Endodermal cell (in vitro differentiated cells): Measurements from ENCODE around the gene ANKRD29. TPM values are rescaled to one million over a fixed set of nuclear protein-coding genes. Genes with fewer than 3 reads are reported as not detected.

Experiments used
- DNase-seq: peaks from one replicate; pipeline ENCODE4 v3.0.0-alpha.2; 2017
- H3K27ac ChIP-seq: 2 replicates; pipeline ENCODE4 v1.5.1; 2013; ENCODE audit warnings: mild to moderate bottlenecking, low read depth, low read length, moderate library complexity
- H3K27me3 ChIP-seq: 2 replicates; pipeline ENCODE4 v1.6.1; 2013; ENCODE audit warnings: mild to moderate bottlenecking, low read length, moderate library complexity; ENCODE audit not compliant: insufficient read depth, control insufficient read depth, poor library complexity, severe bottlenecking
- H3K36me3 ChIP-seq: 2 replicates; pipeline ENCODE4 v1.7.0; 2013; ENCODE audit warnings: mild to moderate bottlenecking, low read length, moderate library complexity; ENCODE audit not compliant: control insufficient read depth, insufficient read depth
- H3K4me1 ChIP-seq: one replicate; pipeline ENCODE4 v1.7.0; 2013; ENCODE audit warnings: low read length; ENCODE audit not compliant: control insufficient read depth, insufficient read depth
- H3K4me3 ChIP-seq: 2 replicates; pipeline ENCODE4 v1.5.1; 2013; ENCODE audit warnings: mild to moderate bottlenecking, low read length, moderate library complexity
- H3K9ac ChIP-seq: 2 replicates; pipeline ENCODE4 v1.6.1; 2013; ENCODE audit warnings: mild to moderate bottlenecking, low read length, moderate library complexity; ENCODE audit not compliant: poor library complexity, severe bottlenecking; ENCODE audit errors: extremely low read depth
- H3K9me3 ChIP-seq: 2 replicates; pipeline ENCODE4 v1.6.1; 2013; ENCODE audit warnings: mild to moderate bottlenecking, low read length, moderate library complexity; ENCODE audit not compliant: control insufficient read depth
- H3K27ac Mint-ChIP-seq: 2 replicates; pipeline ENCODE4 v1.8.0; 2020; ENCODE audit warnings: mixed read lengths
- H3K27me3 Mint-ChIP-seq: 2 replicates; pipeline ENCODE4 v1.8.0; 2021; ENCODE audit warnings: mild to moderate bottlenecking, mixed read lengths; ENCODE audit not compliant: insufficient read depth
- H3K36me3 Mint-ChIP-seq: 2 replicates; pipeline ENCODE4 v1.8.0; 2020; ENCODE audit warnings: low read depth, mixed read lengths
- H3K4me1 Mint-ChIP-seq: 2 replicates; pipeline ENCODE4 v1.8.0; 2020; ENCODE audit warnings: mixed read lengths
- H3K4me3 Mint-ChIP-seq: 2 replicates; pipeline ENCODE4 v1.8.0; 2020; ENCODE audit warnings: mild to moderate bottlenecking, moderate library complexity, mixed read lengths
- H3K9me3 Mint-ChIP-seq: 2 replicates; pipeline ENCODE4 v1.8.0; 2020; ENCODE audit warnings: mild to moderate bottlenecking, mixed read lengths
- CTCF ChIP-seq: fragments of 200-600 bp; sonication (generic); conservative IDR thresholded peaks from 2 replicates; pipeline ENCODE4 v1.5.0; 2021; ENCODE audit warnings: antibody characterized with exemption, mild to moderate bottlenecking
- WGBS, 2 experiments: methylation state at CpG; one replicate each; pipeline versions ENCODE4 v1.1.5 to v1.1.7; 2013; ENCODE audit warnings: missing lambda C conversion rate in 2 of 2, mixed read lengths in 1 of 2; ENCODE audit not compliant: insufficient coverage in 1 of 2, insufficient read length in 1 of 2; 5-methylcytosine and 5-hydroxymethylcytosine counted together
- total RNA-seq, 2 donors: library from RNA; stranded (reverse); fragmentation: NEBNext Ultra II Directional in 1 of 2; extraction: Animal tissue kit (Norgen Biotek cat#: 25700) in 1 of 2; gene quantifications; 2 replicates in 1 of 2; 3 replicates in 1 of 2; pipeline ENCODE4 v1.2.1, GENCODE V29; 2021

The ANKRD29 gene
- total RNA-seq, 2 donors from 2014 or later = 0.44 to 0.73 TPM

GRCh38 chr18:23572570-23572969 lies 90.1 kb downstream of the ANKRD29 start:
- no peaks in the 10 kb centered on the region for H3K9me3 Mint-ChIP-seq

GRCh38 chr18:23572012-23572411 lies 90.7 kb downstream of the ANKRD29 start:
- H3K36me3 ChIP-seq = peaks cover 74% of the 10 kb centered on the region
- H3K4me1 ChIP-seq = no peaks in the 10 kb centered on the region
- Mint-ChIP-seq H3K36me3 (peaks cover 54% of the 10 kb centered on the region), H3K27ac (no peak overlapping the region), H3K27me3 (no peaks in the 10 kb centered on the region), H3K4me1 (peaks cover 13% of the 10 kb centered on the region), H3K4me3 (no peak overlapping the region), H3K9me3 (no peaks in the 10 kb centered on the region)
- H3K27me3 ChIP-seq = no peaks in the 10 kb centered on the region
- H3K27ac ChIP-seq = no peak overlapping the region
- DNase-seq = no peak
- H3K9me3 ChIP-seq = no peaks in the 10 kb centered on the region
- WGBS, 2 experiments = 93 to 100% methylated on average over 2 of the region's 2 CpGs
- H3K4me3 ChIP-seq = no peak overlapping the region
- H3K9ac ChIP-seq = no peak overlapping the region
- TF ChIP-seq CTCF = no peak

More at GRCh38 chr18:23572570-23572969, 90.1 kb downstream of the ANKRD29 start:
- no peak overlapping the region for H3K4me3 ChIP-seq
- H3K36me3 ChIP-seq = peaks cover 68% of the 10 kb centered on the region
- H3K9ac ChIP-seq = no peak overlapping the region
- no peak for DNase-seq
- Mint-ChIP-seq H3K4me1 (peaks cover 13% of the 10 kb centered on the region), H3K36me3 (peaks cover 50% of the 10 kb centered on the region), H3K4me3 (no peak overlapping the region), H3K27ac (no peak overlapping the region), H3K27me3 (no peaks in the 10 kb centered on the region)
- no peaks in the 10 kb centered on the region for H3K27me3 ChIP-seq
- no peak for TF ChIP-seq CTCF
- H3K4me1 ChIP-seq = no peaks in the 10 kb centered on the region
- no peak overlapping the region for H3K27ac ChIP-seq
- no peaks in the 10 kb centered on the region for H3K9me3 ChIP-seq
- WGBS, 2 experiments = 85 to 94% methylated on average over 5 of the region's 5 CpGs

GRCh38 chr18:23570912-23571504 lies 91.7 kb downstream of the ANKRD29 start:
- H3K4me3 ChIP-seq = no peak overlapping the region
- WGBS, 2 experiments = 50 to 65% methylated on average over 2 to 3 of the region's 3 CpGs
- no peaks in the 10 kb centered on the region for H3K27me3 ChIP-seq
- Mint-ChIP-seq H3K9me3 (no peaks in the 10 kb centered on the region), H3K36me3 (peaks cover 52% of the 10 kb centered on the region), H3K4me1 (peaks cover 13% of the 10 kb centered on the region), H3K4me3 (no peak overlapping the region), H3K27me3 (no peaks in the 10 kb centered on the region), H3K27ac (peak overlapping the region; percentile 67)
- no peak for DNase-seq
- peaks cover 78% of the 10 kb centered on the region for H3K36me3 ChIP-seq
- no peak overlapping the region for H3K9ac ChIP-seq
- no peaks in the 10 kb centered on the region for H3K4me1 ChIP-seq
- H3K27ac ChIP-seq = no peak overlapping the region
- TF ChIP-seq CTCF = no peak
- H3K9me3 ChIP-seq = no peaks in the 10 kb centered on the region
